HCT116 (cell line): ENCODE measurements around the gene SUPT3H. TPM values are rescaled to one million over a fixed set of nuclear protein-coding genes. Genes with fewer than 3 reads are reported as not detected.

Experiments
- ATAC-seq: fragments of 200-7000 bp; cut with Tn5 transposase; 2 replicates; pipeline ENCODE4 v1.9.1; 2020; ENCODE audit warnings: mild to moderate bottlenecking, moderate library complexity
- BruUV-seq: library from RNA; stranded (reverse); fragments of 400-500 nt; replicated peaks from 2 replicates; lab custom pipeline; 2021; lab: Mats Ljungman, UMichigan
- CTCF ChIA-PET: fragments of 300-600 bp; sonication (Branson Sonifier 250); formaldehyde crosslinking; loops from one replicate; lab custom pipeline; 2021; ENCODE audit warnings: antibody characterized with exemption; lab: Charles Lee
- POLR2A ChIA-PET: fragments of 300-600, 350-600 bp; sonication (Branson Sonifier 250); formaldehyde crosslinking; loops from one replicate; lab custom pipeline; 2021; ENCODE audit warnings: antibody characterized with exemption; lab: Charles Lee
- RAD21 ChIA-PET, 2 experiments: fragments of 300-600 bp; sonication (Branson Sonifier 250); formaldehyde crosslinking; loops; one replicate each; lab custom pipeline; 2023; ENCODE audit warnings: low total read pairs in 2 of 2; ENCODE audit not compliant: uncharacterized antibody in 2 of 2, unreplicated experiment in 2 of 2, low non-redundant PET in 1 of 2; lab: Charles Lee
- DNase-seq: peaks from one replicate; pipeline ENCODE4 v3.0.0-alpha.2; 2010; ENCODE audit warnings: low read depth, low spot score
- H2AFZ ChIP-seq: fragments of 200-600 bp; shearing (Covaris generic), sonication (generic); 2 replicates; pipeline ENCODE4 v1.6.1; 2017; ENCODE audit warnings: low read depth, mixed run types, mixed read lengths, antibody characterized with exemption, low read length; ENCODE audit not compliant: poor library complexity, severe bottlenecking
- H3K27ac ChIP-seq: 2 replicates; pipeline ENCODE4 v1.5.1; 2012; ENCODE audit warnings: low read depth, low read length
- H3K27me3 ChIP-seq: fragments of 200-600 bp; sonication (generic); 2 replicates; pipeline ENCODE4 v1.6.1; 2016; ENCODE audit warnings: mixed run types, low read length, mixed read lengths; ENCODE audit not compliant: insufficient read depth
- H3K36me3 ChIP-seq, 2 experiments: fragments of 200-500 bp in 1 of 2; fragments of 200-600 bp in 1 of 2; sonication (Bioruptor generic) in 1 of 2; sonication (generic) in 1 of 2; 2 replicates each; pipeline versions ENCODE4 v1.5.1 to v1.6.1; 2014 to 2016; ENCODE audit warnings: low read length in 2 of 2, inconsistent platforms in 1 of 2, mixed read lengths in 1 of 2, mixed run types in 1 of 2; ENCODE audit not compliant: insufficient read depth in 2 of 2, control insufficient read depth in 1 of 2
- H3K4me1 ChIP-seq, 2 experiments: fragments of 200-600 bp in 1 of 2; sonication (generic) in 1 of 2; 2 replicates each; pipeline versions ENCODE4 v1.5.1 to v1.6.1; 2012 to 2017; ENCODE audit warnings: low read length in 2 of 2, inconsistent platforms in 1 of 2, mild to moderate bottlenecking in 1 of 2, mixed read lengths in 1 of 2, mixed run types in 1 of 2, moderate library complexity in 1 of 2; ENCODE audit not compliant: insufficient read depth in 2 of 2, control insufficient read depth in 1 of 2
- H3K4me2 ChIP-seq: fragments of 200-600 bp; sonication (generic); 2 replicates; pipeline ENCODE4 v1.6.1; 2017; ENCODE audit warnings: mixed run types, low read length, mixed read lengths
- H3K4me3 ChIP-seq, 2 experiments: fragments of 200-600 bp in 1 of 2; sonication (generic) in 1 of 2; replicated peaks in 1 of 2; 2 replicates each; pipeline ENCODE4 v1.5.1; 2011 to 2016; ENCODE audit warnings: low read length in 2 of 2, control low read depth in 1 of 2, low read depth in 1 of 2, mild to moderate bottlenecking in 1 of 2, mixed read lengths in 1 of 2, mixed run types in 1 of 2
- H3K79me2 ChIP-seq: fragments of 200-600 bp; sonication (generic); 2 replicates; pipeline ENCODE4 v1.6.1; 2017; ENCODE audit warnings: mild to moderate bottlenecking, mixed run types, low read length, moderate library complexity, mixed read lengths; ENCODE audit not compliant: insufficient read depth
- H3K9ac ChIP-seq: fragments of 200-600 bp; sonication (generic); 2 replicates; pipeline ENCODE4 v1.6.1; 2016; ENCODE audit warnings: low read length, mixed read lengths
- H3K9me2 ChIP-seq: fragments of 200-600 bp; sonication (generic), shearing (Covaris generic); 2 replicates; pipeline ENCODE4 v1.6.1; 2017; ENCODE audit warnings: mixed run types, mild to moderate bottlenecking, moderate library complexity; ENCODE audit not compliant: insufficient read depth
- H3K9me3 ChIP-seq, 2 experiments: fragments of 200-500 bp in 1 of 2; fragments of 200-600 bp in 1 of 2; sonication (Bioruptor generic) in 1 of 2; sonication (generic) in 1 of 2; 2 replicates each; pipeline ENCODE4 v1.6.1; 2014 to 2017; ENCODE audit warnings: low read length in 2 of 2, mixed read lengths in 2 of 2, inconsistent platforms in 1 of 2, low read depth in 1 of 2, mild to moderate bottlenecking in 1 of 2, mixed run types in 1 of 2, moderate library complexity in 1 of 2; ENCODE audit not compliant: control insufficient read depth in 1 of 2, insufficient read depth in 1 of 2
- H4K20me1 ChIP-seq: fragments of 200-600 bp; sonication (generic), shearing (Covaris generic); 2 replicates; pipeline ENCODE4 v1.6.1; 2017; ENCODE audit warnings: mixed run types, mild to moderate bottlenecking, moderate library complexity; ENCODE audit not compliant: insufficient read depth
- CEBPB ChIP-seq: IDR thresholded peaks from 2 replicates; pipeline ENCODE4 v1.6.1; 2012; ENCODE audit warnings: low read depth
- CTCF ChIP-seq, 3 experiments: fragments of 200-600 bp in 1 of 3; sonication (generic) in 1 of 3; IDR thresholded peaks in 2 of 3; conservative IDR thresholded peaks in 1 of 3; 2 replicates each; pipeline ENCODE4 v1.5.1; 2012 to 2017; ENCODE audit warnings: low read depth in 2 of 3, low read length in 2 of 3, antibody characterized with exemption in 1 of 3, borderline replicate concordance in 1 of 3, control low read depth in 1 of 3, mild to moderate bottlenecking in 1 of 3, mixed read lengths in 1 of 3, mixed run types in 1 of 3, moderate library complexity in 1 of 3; ENCODE audit not compliant: insufficient read depth in 1 of 3
- EGR1 ChIP-seq: IDR thresholded peaks from 2 replicates; pipeline ENCODE4 v1.6.1; 2012; ENCODE audit warnings: low read depth
- ELF1 ChIP-seq: IDR thresholded peaks from 2 replicates; pipeline ENCODE4 v1.6.1; 2012; ENCODE audit warnings: low read depth, borderline replicate concordance
- FOSL1 ChIP-seq: IDR thresholded peaks from 2 replicates; pipeline ENCODE4 v1.6.1; 2012; ENCODE audit warnings: low read depth
- JUND ChIP-seq: IDR thresholded peaks from 2 replicates; pipeline ENCODE4 v1.6.1; 2012
- RAD21 ChIP-seq: IDR thresholded peaks from 2 replicates; pipeline ENCODE4 v1.6.1; 2012; ENCODE audit warnings: low read depth, mild to moderate bottlenecking
- REST ChIP-seq: IDR thresholded peaks from 2 replicates; pipeline ENCODE4 v1.6.1; 2012; ENCODE audit warnings: low read depth
- SRF ChIP-seq: IDR thresholded peaks from 2 replicates; pipeline ENCODE4 v1.6.1; 2012; ENCODE audit warnings: low read depth
- ZNF274 ChIP-seq: fragments of 200-500 bp; sonication (Bioruptor generic); IDR thresholded peaks from 2 replicates; pipeline ENCODE4 v1.6.1; 2014; ENCODE audit warnings: mild to moderate bottlenecking, low read depth, low read length, inconsistent platforms
- intact Hi-C: fragments of 100-400 bp; cut with micrococcal nuclease; formaldehyde crosslinking; loops from 2 replicates; pipeline ENCODE4 v1.10.0; 2022
- total RNA-seq: library from RNA; stranded (reverse); gene quantifications from one replicate; pipeline ENCODE4 v1.2.1, GENCODE V29; 2021; ENCODE audit not compliant: unreplicated experiment

The SUPT3H gene
- total RNA-seq, 1 experiment from 2014 or later = 7.4 TPM

GRCh38 chr6:45054610-45055009, 323.1 kb downstream of the SUPT3H start:
- DNase-seq = no peak
- H4K20me1 ChIP-seq = no peaks in the 10 kb centered on the region
- intact Hi-C loops = no loop called here
- H3K9me3 ChIP-seq = no peaks in the 10 kb centered on the region
- no TSS peak for BruUV-seq
- ATAC-seq = no peak
- no peak overlapping the region for H3K9ac ChIP-seq
- H3K4me3 ChIP-seq = no peak overlapping the region
- RAD21 ChIA-PET = no interaction called here
- H3K79me2 ChIP-seq = no peaks in the 10 kb centered on the region
- no peak overlapping the region for H3K4me2 ChIP-seq
- H3K27ac ChIP-seq = no peak overlapping the region
- no peaks in the 10 kb centered on the region for H3K27me3 ChIP-seq
- H3K36me3 ChIP-seq = no peaks in the 10 kb centered on the region
- H2AFZ ChIP-seq = no peak overlapping the region
- TF ChIP-seq EGR1 (no peak), SRF (no peak), FOSL1 (no peak), ZNF274 (no peak), JUND (no peak), ELF1 (no peak), CTCF (IDR thresholded peaks at IDR 0.05 in 2 of 3, conservative IDR thresholded peaks at IDR 0.05 in 1 of 3; ENCODE audit: borderline replicate concordance in 1 of 3, insufficient read depth in 1 of 3, low read depth in 2 of 3, low read length in 2 of 3) (no peak), REST (no peak), RAD21 (no peak), CEBPB (no peak)
- H3K4me1 ChIP-seq = peaks cover 13 to 31% of the 10 kb centered on the region in 2 experiments
- no peaks in the 10 kb centered on the region for H3K9me2 ChIP-seq
- CTCF ChIA-PET = no interaction called here
- POLR2A ChIA-PET = no interaction called here
